GM12878 (cell line): Measurements from ENCODE around the gene ZMIZ1. TPM values are rescaled to one million over a fixed set of nuclear protein-coding genes. Genes with fewer than 3 reads are reported as not detected.

Source experiments
- ATAC-seq: fragments of 200-7000 bp; cut with Tn5 transposase; 3 replicates; pipeline ENCODE4 v1.9.1; 2020; ENCODE audit warnings: mild to moderate bottlenecking, moderate library complexity
- BruUV-seq: library from RNA; stranded (reverse); fragments of 400-500 nt; replicated peaks from 2 replicates; lab custom pipeline; 2021; lab: Mats Ljungman, UMichigan
- CTCF ChIA-PET: fragments of 300-600 bp; sonication (Branson Sonifier 250); formaldehyde crosslinking; extraction: SDS; loops from one replicate; lab custom pipeline; 2021; ENCODE audit warnings: inconsistent platforms; lab: Yijun Ruan, JAX
- POLR2A ChIA-PET: fragments of 350-600 bp; formaldehyde crosslinking; extraction: SDS; loops from one replicate; lab custom pipeline; 2021; ENCODE audit warnings: inconsistent platforms; lab: Charles Lee
- RAD21 ChIA-PET: fragments of 300-600 bp; sonication (Branson Sonifier 250); formaldehyde crosslinking; loops from one replicate; lab custom pipeline; 2023; ENCODE audit warnings: antibody characterized with exemption; ENCODE audit not compliant: unreplicated experiment; lab: Charles Lee
- SMC1A ChIA-PET: fragments of 300-600 bp; sonication (Branson Sonifier 250); formaldehyde crosslinking; loops from one replicate; lab custom pipeline; 2023; ENCODE audit not compliant: unreplicated experiment, uncharacterized antibody; lab: Charles Lee
- DNase-seq: peaks from one replicate; pipeline ENCODE4 v3.0.0-alpha.2; 2011; ENCODE audit warnings: low read depth, low spot score
- FAIRE-seq: peaks from 3 replicates; lab custom pipeline; 2011; peaks lifted over from hg19 to GRCh38; lab: Jason Lieb, UNC
- H2AFZ ChIP-seq: 2 replicates; pipeline ENCODE4 v1.6.0; 2011; ENCODE audit warnings: low read depth, low read length, control low read depth; ENCODE audit not compliant: control insufficient read depth
- H3K27ac ChIP-seq: 2 replicates; pipeline ENCODE4 v1.5.1; 2011; ENCODE audit warnings: control low read depth; ENCODE audit not compliant: control insufficient read depth, insufficient read depth
- H3K27me3 ChIP-seq, 2 experiments: replicated peaks in 1 of 2; 2 replicates each; pipeline versions ENCODE4 v1.6.0 to v1.6.1; 2011; ENCODE audit warnings: low read length in 1 of 2; ENCODE audit not compliant: control insufficient read depth in 2 of 2, insufficient read depth in 2 of 2
- H3K36me3 ChIP-seq, 2 experiments: 2 replicates each; pipeline ENCODE4 v1.5.1; 2011; ENCODE audit warnings: low read length in 1 of 2; ENCODE audit not compliant: control insufficient read depth in 2 of 2, insufficient read depth in 2 of 2
- H3K4me1 ChIP-seq: 2 replicates; pipeline ENCODE4 v1.6.1; 2011; ENCODE audit warnings: mild to moderate bottlenecking, low read length, moderate library complexity, mixed read lengths; ENCODE audit not compliant: control insufficient read depth, insufficient read depth
- H3K4me2 ChIP-seq: 2 replicates; pipeline ENCODE4 v1.6.0; 2011; ENCODE audit warnings: control low read depth; ENCODE audit not compliant: control insufficient read depth, insufficient read depth
- H3K4me3 ChIP-seq: fragments of 200-600 bp; sonication (generic); 2 replicates; pipeline ENCODE4 v1.5.1; 2016
- H3K79me2 ChIP-seq: 2 replicates; pipeline ENCODE4 v1.6.0; 2011; ENCODE audit warnings: low read length; ENCODE audit not compliant: control insufficient read depth, insufficient read depth
- H3K9ac ChIP-seq: 2 replicates; pipeline ENCODE4 v1.8.0; 2011; ENCODE audit warnings: low read length, control low read depth, mixed read lengths; ENCODE audit not compliant: control insufficient read depth, insufficient read depth
- H3K9me3 ChIP-seq: replicated peaks from 3 replicates; pipeline ENCODE4 v1.5.1; 2011; ENCODE audit warnings: mild to moderate bottlenecking, low read length; ENCODE audit not compliant: control insufficient read depth, insufficient read depth
- H4K20me1 ChIP-seq: 2 replicates; pipeline ENCODE4 v1.6.0; 2011; ENCODE audit not compliant: control insufficient read depth, insufficient read depth
- DPF2 ChIP-seq: fragments of 450-650 bp; IDR thresholded peaks from 2 replicates; pipeline ENCODE4 v1.6.1; 2017; ENCODE audit warnings: mild to moderate bottlenecking
- GABPA ChIP-seq: IDR thresholded peaks from 2 replicates; pipeline ENCODE4 v1.6.1; 2014; ENCODE audit warnings: antibody characterized with exemption, low read depth, mild to moderate bottlenecking, inconsistent platforms
- MEF2A ChIP-seq: IDR thresholded peaks from 2 replicates; pipeline ENCODE4 v1.6.1; 2011; ENCODE audit warnings: low read depth, mild to moderate bottlenecking, low read length, moderate library complexity; ENCODE audit not compliant: insufficient read depth
- MYB ChIP-seq: fragments of 150-350 bp; IDR thresholded peaks from 2 replicates; pipeline ENCODE4 v1.6.1; 2014; ENCODE audit warnings: mild to moderate bottlenecking, low read depth, low read length, borderline replicate concordance
- RAD21 ChIP-seq: IDR thresholded peaks from 2 replicates; pipeline ENCODE4 v1.6.1; 2011; ENCODE audit warnings: mild to moderate bottlenecking, low read depth, low read length, moderate library complexity; ENCODE audit not compliant: insufficient read depth
- RUNX3 ChIP-seq: IDR thresholded peaks from 2 replicates; pipeline ENCODE4 v1.6.1; 2012; ENCODE audit warnings: low read length, inconsistent platforms
- SMC3 ChIP-seq: IDR thresholded peaks from 2 replicates; pipeline ENCODE4 v1.6.1; 2011; ENCODE audit warnings: low read length, improper control_type of control experiment, borderline replicate concordance
- STAT3 ChIP-seq: IDR thresholded peaks from 2 replicates; pipeline ENCODE4 v1.6.1; 2011; ENCODE audit warnings: low read depth, low read length, improper control_type of control experiment
- ZNF217 ChIP-seq: fragments of 450-650 bp; IDR thresholded peaks from 2 replicates; pipeline ENCODE4 v1.6.1; 2017; ENCODE audit warnings: antibody characterized with exemption, mild to moderate bottlenecking
- WGBS: methylation state at CpG from one replicate; pipeline ENCODE4 v1.1.6; 2016; ENCODE audit warnings: low lambda C conversion rate; ENCODE audit not compliant: insufficient replicate concordance, insufficient coverage; ENCODE audit errors: missing lambda C conversion rate; 5-methylcytosine and 5-hydroxymethylcytosine counted together
- in situ Hi-C: fragments of 300-500 bp; cut with MboI; formaldehyde crosslinking; loops from 9 replicates; pipeline ENCODE4 v1.14.3; 2018; ENCODE audit warnings: mixed read lengths
- intact Hi-C: fragments of 100-400 bp; cut with micrococcal nuclease; formaldehyde crosslinking; loops from one replicate; pipeline ENCODE4 v1.14.2; 2022; ENCODE audit not compliant: unreplicated experiment
- polyA plus RNA-seq, 11 experiments: library from polyadenylated mRNA; depleted of rRNA in 4 of 11; unstranded in 6 of 11; stranded (reverse) in 5 of 11; fragments of >200 nt; fragmentation: Nextera tagmentation in 4 of 11; fragmentation: Illumina TruSeq in 1 of 11; extraction: Ambion mirVana in 4 of 11; extraction: Trizol in 1 of 11; gene quantifications; 1 replicate in 1 of 11; 2 replicates in 10 of 11; pipeline versions ENCODE4 v1.2.1 to v1.2.3, GENCODE V29; 2011 to 2016; ENCODE audit warnings: inconsistent platforms in 2 of 11, missing spikeins in 2 of 11, low read depth in 1 of 11
- total RNA-seq, 4 experiments: library from RNA; depleted of rRNA in 3 of 4; stranded (reverse); fragments of >200 nt in 3 of 4; fragmentation: Illumina TruSeq in 1 of 4; extraction: Trizol in 1 of 4; gene quantifications; 2 replicates each; pipeline versions ENCODE4 v1.2.1 to v1.2.3, GENCODE V29; 2013 to 2021
- TF ChIP-seq, protein P1 (sequence below), 3 experiments: IDR thresholded peaks in 2 of 3; conservative IDR thresholded peaks in 1 of 3; 2 replicates each; pipeline ENCODE4 v1.5.1; 2011; ENCODE audit warnings: low read depth in 3 of 3, low read length in 3 of 3, mild to moderate bottlenecking in 3 of 3, control low read depth in 2 of 3, moderate library complexity in 2 of 3, inconsistent platforms in 1 of 3, mixed read lengths in 1 of 3; ENCODE audit not compliant: control insufficient read depth in 2 of 3, insufficient read depth in 1 of 3; ENCODE audit errors: extremely low read depth in 1 of 3
- TF ChIP-seq, protein P2 (sequence below): fragments of 450-650 bp; formaldehyde crosslinking; IDR thresholded peaks from 2 replicates; pipeline ENCODE4 v1.5.0; 2022; ENCODE audit warnings: mild to moderate bottlenecking, missing genetic modification characterization
- TF ChIP-seq, protein P3 (sequence below): fragments of 450-650 bp; IDR thresholded peaks from 2 replicates; pipeline ENCODE4 v1.6.1; 2017; ENCODE audit warnings: mild to moderate bottlenecking

ZMIZ1 gene
- total and polyA plus RNA-seq, 10 of the 15 experiments (the other 5 are each of a cell fraction or from before 2014, with no cell fraction given) = 3.1 to 82.3 (median 14.9) TPM

DNA sequence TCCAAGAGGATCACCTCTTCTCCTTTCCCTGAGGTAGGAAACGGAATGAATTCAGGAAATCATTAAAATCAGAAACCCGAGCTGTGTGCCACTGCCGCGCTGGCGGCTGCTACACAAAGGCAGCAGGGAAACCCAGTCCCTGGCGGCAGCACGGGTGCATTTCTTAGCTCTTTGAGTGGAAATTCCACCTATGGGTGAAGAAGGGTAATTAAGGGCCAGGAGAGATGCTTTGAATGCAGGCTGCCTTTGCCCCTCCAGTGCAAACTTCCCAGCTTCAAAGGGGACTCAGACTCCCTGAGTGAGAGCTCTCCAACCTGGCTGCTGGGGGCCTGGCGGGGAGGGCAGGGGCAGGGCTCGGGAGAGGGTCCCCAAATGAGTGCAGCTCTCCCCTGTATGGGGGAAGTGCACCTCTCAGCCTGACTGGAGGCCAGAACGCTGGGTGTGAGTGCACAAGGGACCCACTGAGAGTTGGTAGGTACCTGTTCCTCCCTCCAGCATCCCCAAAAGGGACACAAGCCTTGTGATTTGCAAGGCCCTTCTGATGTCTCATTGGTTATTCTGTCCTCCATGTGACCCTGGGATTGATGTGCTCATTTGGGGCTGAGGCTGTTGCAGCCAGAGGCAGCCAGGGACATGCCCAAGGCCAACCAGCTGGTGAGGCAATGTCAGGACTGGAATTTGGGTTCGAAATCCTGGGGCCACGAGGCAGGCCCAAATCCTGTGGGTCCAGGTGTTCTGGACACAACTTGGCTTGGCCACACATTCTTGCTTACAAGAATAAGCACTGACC, 16.3 kb upstream of the ZMIZ1 start:
- Histone ChIP-seq H3K36me3 (no peaks in the 10 kb centered on the region), H3K9me3 (no peaks in the 10 kb centered on the region), H4K20me1 (no peaks in the 10 kb centered on the region; the same call in 1 of the 2 replicates), H3K27me3 (peaks cover 0 to 7% of the 10 kb centered on the region in 2 experiments; a peak in 3 of 4 replicates), H3K79me2 (no peaks in the 10 kb centered on the region), H3K4me2 (no peak overlapping the region), H3K4me3 (no peak overlapping the region), H3K27ac (no peak overlapping the region), H3K9ac (no peak overlapping the region), H2AFZ (no peak overlapping the region), H3K4me1 (peaks cover 8% of the 10 kb centered on the region)
- ChIA-PET SMC1A (no interaction called here), RAD21 (no interaction called here), CTCF (no interaction called here), POLR2A (no interaction called here)
- intact Hi-C loops (no loop called here), in situ Hi-C loops (no loop called here)
- no peak for FAIRE-seq
- no TSS peak for BruUV-seq
- DNase-seq = no peak
- 15% methylated on average over 12 of the region's 12 CpGs for WGBS
- ATAC-seq = peak; percentile 81
- TF ChIP-seq SMC3 (0 out of 2 replicates have a peak, but pooled peaks have one; percentile 19), ZNF217 (no peak), MYB (no peak), MEF2A (no peak), GABPA (no peak), STAT3 (no peak), DPF2 (no peak), RAD21 (peak; percentile 28; the same call in 1 of the 2 replicates), RUNX3 (no peak)
- TF ChIP-seq, protein P1, sequence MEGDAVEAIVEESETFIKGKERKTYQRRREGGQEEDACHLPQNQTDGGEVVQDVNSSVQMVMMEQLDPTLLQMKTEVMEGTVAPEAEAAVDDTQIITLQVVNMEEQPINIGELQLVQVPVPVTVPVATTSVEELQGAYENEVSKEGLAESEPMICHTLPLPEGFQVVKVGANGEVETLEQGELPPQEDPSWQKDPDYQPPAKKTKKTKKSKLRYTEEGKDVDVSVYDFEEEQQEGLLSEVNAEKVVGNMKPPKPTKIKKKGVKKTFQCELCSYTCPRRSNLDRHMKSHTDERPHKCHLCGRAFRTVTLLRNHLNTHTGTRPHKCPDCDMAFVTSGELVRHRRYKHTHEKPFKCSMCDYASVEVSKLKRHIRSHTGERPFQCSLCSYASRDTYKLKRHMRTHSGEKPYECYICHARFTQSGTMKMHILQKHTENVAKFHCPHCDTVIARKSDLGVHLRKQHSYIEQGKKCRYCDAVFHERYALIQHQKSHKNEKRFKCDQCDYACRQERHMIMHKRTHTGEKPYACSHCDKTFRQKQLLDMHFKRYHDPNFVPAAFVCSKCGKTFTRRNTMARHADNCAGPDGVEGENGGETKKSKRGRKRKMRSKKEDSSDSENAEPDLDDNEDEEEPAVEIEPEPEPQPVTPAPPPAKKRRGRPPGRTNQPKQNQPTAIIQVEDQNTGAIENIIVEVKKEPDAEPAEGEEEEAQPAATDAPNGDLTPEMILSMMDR (IDR thresholded peaks at IDR 0.05 in 2 of 3, conservative IDR thresholded peaks at IDR 0.05 in 1 of 3; ENCODE audit: control insufficient read depth in 2 of 3, extremely low read depth in 1 of 3, insufficient read depth in 1 of 3, low read depth in 3 of 3, low read length in 3 of 3) = peak; percentile 26 to 35 (median 28); a peak in 1 of 6 replicates
- TF ChIP-seq, protein P2, sequence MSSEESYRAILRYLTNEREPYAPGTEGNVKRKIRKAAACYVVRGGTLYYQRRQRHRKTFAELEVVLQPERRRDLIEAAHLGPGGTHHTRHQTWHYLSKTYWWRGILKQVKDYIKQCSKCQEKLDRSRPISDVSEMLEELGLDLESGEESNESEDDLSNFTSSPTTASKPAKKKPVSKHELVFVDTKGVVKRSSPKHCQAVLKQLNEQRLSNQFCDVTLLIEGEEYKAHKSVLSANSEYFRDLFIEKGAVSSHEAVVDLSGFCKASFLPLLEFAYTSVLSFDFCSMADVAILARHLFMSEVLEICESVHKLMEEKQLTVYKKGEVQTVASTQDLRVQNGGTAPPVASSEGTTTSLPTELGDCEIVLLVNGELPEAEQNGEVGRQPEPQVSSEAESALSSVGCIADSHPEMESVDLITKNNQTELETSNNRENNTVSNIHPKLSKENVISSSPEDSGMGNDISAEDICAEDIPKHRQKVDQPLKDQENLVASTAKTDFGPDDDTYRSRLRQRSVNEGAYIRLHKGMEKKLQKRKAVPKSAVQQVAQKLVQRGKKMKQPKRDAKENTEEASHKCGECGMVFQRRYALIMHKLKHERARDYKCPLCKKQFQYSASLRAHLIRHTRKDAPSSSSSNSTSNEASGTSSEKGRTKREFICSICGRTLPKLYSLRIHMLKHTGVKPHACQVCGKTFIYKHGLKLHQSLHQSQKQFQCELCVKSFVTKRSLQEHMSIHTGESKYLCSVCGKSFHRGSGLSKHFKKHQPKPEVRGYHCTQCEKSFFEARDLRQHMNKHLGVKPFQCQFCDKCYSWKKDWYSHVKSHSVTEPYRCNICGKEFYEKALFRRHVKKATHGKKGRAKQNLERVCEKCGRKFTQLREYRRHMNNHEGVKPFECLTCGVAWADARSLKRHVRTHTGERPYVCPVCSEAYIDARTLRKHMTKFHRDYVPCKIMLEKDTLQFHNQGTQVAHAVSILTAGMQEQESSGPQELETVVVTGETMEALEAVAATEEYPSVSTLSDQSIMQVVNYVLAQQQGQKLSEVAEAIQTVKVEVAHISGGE = no peak
- TF ChIP-seq, protein P3, sequence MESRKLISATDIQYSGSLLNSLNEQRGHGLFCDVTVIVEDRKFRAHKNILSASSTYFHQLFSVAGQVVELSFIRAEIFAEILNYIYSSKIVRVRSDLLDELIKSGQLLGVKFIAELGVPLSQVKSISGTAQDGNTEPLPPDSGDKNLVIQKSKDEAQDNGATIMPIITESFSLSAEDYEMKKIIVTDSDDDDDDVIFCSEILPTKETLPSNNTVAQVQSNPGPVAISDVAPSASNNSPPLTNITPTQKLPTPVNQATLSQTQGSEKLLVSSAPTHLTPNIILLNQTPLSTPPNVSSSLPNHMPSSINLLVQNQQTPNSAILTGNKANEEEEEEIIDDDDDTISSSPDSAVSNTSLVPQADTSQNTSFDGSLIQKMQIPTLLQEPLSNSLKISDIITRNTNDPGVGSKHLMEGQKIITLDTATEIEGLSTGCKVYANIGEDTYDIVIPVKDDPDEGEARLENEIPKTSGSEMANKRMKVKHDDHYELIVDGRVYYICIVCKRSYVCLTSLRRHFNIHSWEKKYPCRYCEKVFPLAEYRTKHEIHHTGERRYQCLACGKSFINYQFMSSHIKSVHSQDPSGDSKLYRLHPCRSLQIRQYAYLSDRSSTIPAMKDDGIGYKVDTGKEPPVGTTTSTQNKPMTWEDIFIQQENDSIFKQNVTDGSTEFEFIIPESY = no peak
